Head of caudate nucleus (tissue), 42 donors: ENCODE data around the gene GH1.
"Not testable (repeated sequence)": the region's sequence is repeated elsewhere in the genome, so short reads cannot be mapped to it uniquely, and the experiment has no call there.

Source experiments
- DNase-seq, 42 donors: peaks; one replicate each; pipeline versions ENCODE4 v3.0.0 to v3.0.0-alpha.2; 2020 to 2021; ENCODE audit warnings: mixed read lengths in 7 of 42
- intact Hi-C: fragments of 100-400 bp; cut with DNase I; formaldehyde crosslinking; loops from one replicate; pipeline ENCODE4 v1.15.0; 2022

The GH1 gene

GRCh38 chr17:63880706-63881105 lies 37.9 kb downstream of the GH1 start:
- intact Hi-C loops = no loop called here

GRCh38 chr17:63878413-63878812 lies 40.2 kb downstream of the GH1 start:
- intact Hi-C loops, DNase-seq: not testable (repeated sequence)

More at GRCh38 chr17:63880706-63881105, 37.9 kb downstream of the GH1 start:
- DNase-seq = no peak

GRCh38 chr17:63874693-63875092 lies 43.9 kb downstream of the GH1 start:
- intact Hi-C loops, DNase-seq: not testable (repeated sequence)

GRCh38 chr17:63874061-63874626 lies 44.5 kb downstream of the GH1 start:
- DNase-seq, intact Hi-C loops: not testable (repeated sequence)

- intact Hi-C loops, DNase-seq: not testable (repeated sequence)
Measured at GRCh38 chr17:63873577-63873976, 45.1 kb downstream of the GH1 start, which contains the start of gene CSH2. Gene CSH2, minus strand, starts transcription at chr17:63873677. Its CDS starts 63 bp downstream, at chr17:63873614.

- DNase-seq, intact Hi-C loops: not testable (repeated sequence)
Measured at GRCh38 chr17:63871646-63872365, 46.8 kb downstream of the GH1 start.

GRCh38 chr17:63870292-63870665 lies 48.4 kb downstream of the GH1 start:
- intact Hi-C loops, DNase-seq: not testable (repeated sequence)

GRCh38 chr17:63869491-63870291 lies 48.9 kb downstream of the GH1 start:
- DNase-seq, intact Hi-C loops: not testable (repeated sequence)
